CD4-positive, alpha-beta T cell treated with Interleukin-6 for 4 hours (primary cell): ENCODE data around the gene CAMK2A.

ENCODE experiments used
- DNase-seq: peaks from one replicate; pipeline ENCODE4 v3.0.0-alpha.2; 2020; ENCODE audit warnings: mixed read lengths

Gene CAMK2A

GRCh38 chr5:150289551-150290390 lies at the start of gene CAMK2A:
Gene CAMK2A, minus strand, starts transcription at chr5:150289773. Its CDS starts 148 bp downstream, at chr5:150289625.
- no peak for DNase-seq

GRCh38 chr5:150339165-150339564 lies 49.6 kb upstream of the CAMK2A start:
- DNase-seq: no peak

DNA sequence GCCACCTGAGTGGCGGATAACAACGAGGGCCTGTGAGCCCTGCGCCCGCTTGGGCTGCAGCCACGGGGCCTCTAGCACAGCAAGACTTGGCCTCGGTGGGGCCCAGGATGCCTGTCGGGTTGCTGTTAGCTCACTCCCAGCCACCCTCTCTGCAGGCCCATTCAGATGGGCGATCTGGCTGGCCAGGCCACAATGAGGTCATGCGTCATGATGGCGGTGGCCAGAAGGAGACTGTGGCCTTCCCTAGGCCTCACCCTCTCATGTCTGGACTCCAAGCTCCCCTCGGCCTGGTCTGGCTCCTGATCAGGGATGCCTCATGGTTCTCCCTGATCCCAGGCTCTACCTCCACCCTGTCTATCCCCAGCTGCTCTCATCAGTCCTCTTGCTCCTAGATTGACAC lies 49.0 kb upstream of the CAMK2A start:
- no peak for DNase-seq

GRCh38 chr5:150335778-150336177 lies 46.2 kb upstream of the CAMK2A start:
- no peak for DNase-seq

GRCh38 chr5:150333400-150333799 lies 43.8 kb upstream of the CAMK2A start:
- no peak for DNase-seq

DNA sequence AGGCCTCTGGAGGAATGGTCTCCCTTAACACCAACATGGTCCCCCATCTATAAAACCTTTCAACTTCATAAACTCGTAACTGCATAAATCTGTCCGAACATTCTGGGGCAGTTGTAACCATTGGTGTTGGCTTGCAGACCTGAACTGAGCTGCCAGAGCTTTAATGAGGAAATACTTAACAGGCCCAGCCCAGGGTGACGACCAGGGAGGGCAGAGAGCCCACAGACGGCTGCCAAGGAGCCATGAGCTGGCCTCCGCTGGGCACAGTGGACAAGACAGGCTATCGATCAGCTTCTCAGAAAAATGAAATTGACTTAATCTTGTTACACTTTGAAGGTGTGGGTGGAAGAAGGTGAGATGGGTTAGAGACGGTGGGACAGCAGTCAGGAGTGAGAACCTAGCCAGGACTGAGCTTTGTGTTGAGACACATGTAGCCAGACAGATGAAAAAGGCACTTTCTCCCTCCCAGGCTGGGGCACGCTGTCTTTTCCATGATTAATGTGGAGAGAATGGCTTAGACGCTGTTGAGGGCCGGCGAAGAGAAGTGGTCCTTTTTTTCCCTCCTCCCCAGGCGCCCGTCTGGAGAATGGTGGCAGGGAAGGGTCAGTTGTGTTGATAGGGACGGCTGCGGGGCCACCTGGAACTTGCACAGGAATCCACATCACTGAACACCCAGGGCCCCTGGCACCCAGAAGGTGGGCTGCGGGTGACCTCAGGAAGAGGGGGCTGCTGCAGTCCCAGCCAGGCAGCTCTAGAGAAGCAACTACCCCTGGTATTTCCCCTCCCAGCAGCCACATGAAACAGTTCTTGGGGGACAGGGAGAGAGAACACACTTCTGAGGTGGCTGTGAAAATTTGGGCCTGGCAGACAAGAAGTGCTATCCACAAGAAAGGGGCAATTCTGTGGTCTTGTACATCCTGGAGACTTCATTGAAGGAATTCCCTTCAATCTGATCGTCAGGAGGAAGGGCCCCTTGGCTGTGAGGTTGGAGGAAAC lies 40.6 kb upstream of the CAMK2A start:
- DNase-seq: no peak

GRCh38 chr5:150329038-150329437 lies 39.5 kb upstream of the CAMK2A start:
- DNase-seq: no peak

GRCh38 chr5:150328515-150328914 lies 38.9 kb upstream of the CAMK2A start:
- DNase-seq: no peak

GRCh38 chr5:150327139-150327538 lies 37.6 kb upstream of the CAMK2A start:
- no peak for DNase-seq

GRCh38 chr5:150326707-150327106 lies 37.1 kb upstream of the CAMK2A start:
- DNase-seq: no peak

DNA sequence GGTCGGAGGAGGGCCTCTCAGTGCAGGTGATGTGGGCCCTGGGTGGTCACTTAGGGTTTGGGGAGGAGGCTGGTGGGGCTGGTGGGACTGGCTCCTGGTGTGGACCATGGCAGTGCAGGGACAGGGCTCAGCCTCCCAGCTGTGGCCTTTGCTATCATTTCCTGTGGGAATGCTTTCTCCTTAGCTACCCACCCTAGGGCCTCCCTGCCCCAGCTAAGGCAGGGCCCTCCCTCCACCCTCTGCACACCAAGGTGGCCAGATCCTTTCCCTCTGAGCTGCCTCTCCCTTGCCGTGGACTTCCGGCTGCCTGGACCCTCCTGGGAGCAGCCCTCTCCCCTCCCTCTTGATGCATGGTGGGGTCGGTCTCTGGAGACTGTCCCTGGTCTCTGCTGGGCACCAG lies 35.9 kb upstream of the CAMK2A start:
- DNase-seq: no peak

DNA sequence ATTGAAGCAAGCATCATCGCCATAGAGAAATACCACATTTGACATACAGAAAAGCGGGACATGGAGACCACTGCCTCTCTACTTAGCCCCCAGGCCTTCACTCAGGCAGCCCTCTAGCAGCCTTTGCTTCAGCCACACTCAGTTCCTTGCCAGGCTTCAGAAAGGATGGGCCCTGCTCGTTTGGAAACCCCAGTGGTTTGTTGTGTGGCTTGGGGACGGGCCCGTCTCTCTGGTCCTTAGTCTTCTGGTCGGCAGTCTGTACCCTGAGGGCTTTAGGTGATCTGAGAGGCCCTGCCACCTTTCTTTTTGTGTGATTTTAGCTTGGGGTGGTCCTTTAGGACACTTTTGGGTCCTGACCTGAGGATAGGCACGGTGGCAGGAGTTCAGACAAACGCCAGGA lies 34.2 kb upstream of the CAMK2A start:
- DNase-seq: no peak

DNA sequence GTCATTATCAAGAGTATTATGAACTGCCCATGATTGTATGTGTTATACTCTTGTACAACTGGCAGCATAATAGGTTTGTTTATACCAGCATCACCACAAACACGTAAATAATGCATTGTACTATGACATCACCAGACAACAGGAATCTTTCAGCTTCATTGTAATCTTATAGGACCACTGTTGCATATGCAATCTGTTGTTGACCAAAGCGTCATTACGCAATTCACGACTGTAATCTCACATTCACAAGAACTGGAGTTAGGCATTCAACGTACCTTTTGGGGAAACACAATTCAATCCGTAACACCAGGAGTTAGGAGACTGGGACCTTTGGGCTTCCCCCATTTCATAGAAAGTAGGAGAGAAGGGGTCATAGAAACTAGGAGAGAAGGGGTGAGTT lies 33.5 kb upstream of the CAMK2A start:
- DNase-seq: no peak

DNA sequence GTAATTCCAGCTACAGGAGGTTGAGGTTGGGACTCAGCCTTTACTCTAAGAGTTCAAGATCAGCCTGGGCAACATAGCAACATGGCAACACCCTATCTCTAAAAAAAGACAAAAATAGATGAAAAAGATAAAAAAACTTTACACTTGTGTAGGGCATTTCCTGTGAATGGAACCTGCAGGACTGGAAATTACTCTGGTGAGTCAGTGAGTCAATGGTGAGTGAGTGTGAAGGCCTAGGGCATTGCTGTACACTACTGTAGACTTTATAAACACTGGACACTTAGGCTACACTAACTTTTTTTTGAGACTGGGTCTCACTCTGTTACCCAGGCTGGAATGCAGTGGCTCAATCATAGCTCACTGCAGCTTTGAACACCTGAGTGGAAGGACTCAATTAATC lies 32.6 kb upstream of the CAMK2A start:
- DNase-seq: no peak

DNA sequence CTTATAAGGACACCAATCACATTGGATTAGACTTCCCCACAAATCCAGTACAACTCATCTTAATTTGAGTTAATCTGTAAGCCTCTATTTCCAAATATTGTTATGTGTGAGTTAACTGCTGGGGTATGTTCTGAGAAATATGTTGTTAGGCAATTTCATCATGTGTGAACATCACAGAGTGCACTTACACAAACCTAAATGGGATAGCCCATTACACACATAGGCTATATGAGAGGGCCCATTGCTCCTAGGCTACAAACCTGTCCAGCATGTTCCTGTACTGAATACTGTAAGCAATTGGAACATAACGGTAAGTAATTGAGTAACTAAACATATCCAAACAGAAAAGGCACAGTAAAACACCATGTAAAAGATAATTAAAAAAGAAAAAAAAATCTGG lies 32.2 kb upstream of the CAMK2A start:
- DNase-seq: no peak

DNA sequence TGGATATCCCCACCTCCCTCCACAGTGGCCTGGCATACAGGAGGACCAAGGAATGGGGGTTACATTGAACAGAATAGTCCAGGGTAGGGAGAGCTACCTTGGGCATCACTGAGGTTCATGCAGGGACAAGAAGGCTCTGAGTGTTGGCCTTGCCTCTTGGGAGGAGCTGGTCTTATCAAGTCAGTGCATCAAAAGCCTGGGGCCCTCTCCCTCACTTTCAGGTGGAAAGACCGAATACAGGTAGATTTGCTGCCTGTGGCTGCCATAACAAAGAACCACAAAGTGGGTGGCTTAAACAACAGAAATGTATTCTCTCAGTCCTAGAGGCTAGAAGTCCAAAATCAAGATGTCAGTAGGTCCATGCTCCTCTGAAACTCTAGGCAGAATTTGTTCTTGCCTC lies 31.6 kb upstream of the CAMK2A start:
- no peak for DNase-seq

DNA sequence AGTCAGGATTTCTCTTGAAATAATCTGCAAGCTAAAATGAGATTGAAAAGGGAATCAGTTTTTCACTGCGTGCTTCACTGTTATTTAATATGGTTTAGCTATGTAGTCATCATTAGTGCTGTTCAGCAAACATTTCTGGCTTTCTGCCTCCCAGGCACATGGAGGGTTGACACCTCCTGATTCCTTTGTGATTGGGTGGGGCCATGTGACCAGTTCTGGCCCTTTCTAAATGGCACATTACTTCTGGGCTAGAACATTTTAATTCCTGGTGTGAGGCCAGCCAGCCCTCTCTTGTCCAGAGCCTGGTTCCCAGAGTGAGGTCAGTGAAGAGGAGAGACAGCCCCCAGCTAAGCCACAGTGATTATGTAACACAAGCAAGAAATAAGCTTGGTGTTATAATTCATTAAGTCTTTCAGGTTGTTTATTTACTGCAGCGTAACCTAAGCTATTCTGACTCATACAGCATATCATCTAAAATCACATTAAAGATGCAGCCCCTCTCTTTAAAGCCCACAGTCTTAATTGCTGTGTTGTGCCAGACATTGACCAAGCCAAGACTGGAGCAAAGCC lies 30.6 kb upstream of the CAMK2A start:
- DNase-seq: no peak

- no peak for DNase-seq
Observed at GRCh38 chr5:150319484-150319790, 29.9 kb upstream of the CAMK2A start.

GRCh38 chr5:150318613-150319483 lies 29.3 kb upstream of the CAMK2A start:
- no peak for DNase-seq

DNA sequence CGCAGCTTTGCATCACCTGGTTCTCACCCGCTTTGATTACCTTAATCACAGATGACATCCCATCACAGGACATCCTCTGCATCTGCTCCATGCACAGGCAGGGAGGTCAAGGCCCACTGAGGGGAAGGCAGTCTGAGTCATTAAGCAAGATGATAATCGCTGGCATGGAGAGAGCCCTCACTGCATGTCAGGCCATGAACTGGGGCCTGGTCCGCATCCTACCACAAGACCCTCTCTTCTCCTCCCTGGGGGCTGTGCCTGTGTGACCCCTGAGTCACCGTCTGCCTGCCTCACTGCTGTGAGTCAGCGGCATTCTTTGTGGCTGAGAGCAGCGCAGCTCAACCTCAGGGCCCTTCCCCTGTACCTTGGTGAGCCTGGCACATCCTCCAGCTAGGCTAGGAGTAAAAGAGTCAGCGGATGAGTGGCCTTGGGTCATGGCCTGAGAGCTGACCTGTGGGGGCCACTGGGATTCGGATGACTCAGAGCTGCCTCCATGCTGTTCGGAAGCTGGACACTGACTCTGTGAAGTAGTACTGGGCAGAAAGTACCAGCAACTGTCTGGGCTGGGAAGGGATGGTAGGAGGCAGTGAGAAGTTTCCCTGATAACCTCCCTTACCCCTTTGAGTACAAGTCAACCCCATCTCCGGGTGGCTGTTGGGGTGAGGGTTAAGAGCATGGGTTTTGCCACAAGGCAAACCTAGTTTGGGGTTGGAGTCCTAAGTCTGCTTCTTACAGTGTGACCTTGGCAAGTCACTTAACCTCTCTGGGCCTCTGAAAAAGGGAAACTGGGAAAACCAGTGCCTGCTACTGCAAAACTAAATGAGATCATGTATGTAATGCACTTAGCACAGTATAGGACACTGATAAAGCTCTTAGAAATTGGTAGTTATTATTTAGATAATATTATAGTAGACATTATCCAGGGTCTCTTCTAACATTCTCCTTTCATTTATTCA lies 27.8 kb upstream of the CAMK2A start:
- no peak for DNase-seq

DNA sequence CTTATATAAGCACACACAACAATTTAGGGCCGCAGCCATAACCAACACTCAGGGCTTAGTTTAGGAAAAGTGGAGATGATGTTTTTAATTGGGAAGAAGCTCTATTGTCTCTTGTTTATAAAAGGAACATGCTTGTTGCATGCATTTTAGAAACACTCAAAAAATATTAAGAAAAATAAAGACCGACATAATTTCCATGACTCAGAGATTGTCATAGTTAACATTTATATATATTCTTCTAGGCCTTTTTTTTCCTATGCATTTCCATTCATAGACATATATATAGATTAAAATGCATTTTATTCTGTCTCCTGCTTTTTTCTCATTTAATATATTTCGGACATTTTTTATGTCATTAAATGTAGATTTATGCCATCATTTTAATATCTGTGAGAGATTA lies 26.7 kb upstream of the CAMK2A start:
- DNase-seq: no peak
